Neural cell (in vitro differentiated cells): ENCODE data around the gene NLRP4. TPM values are rescaled to one million over a fixed set of nuclear protein-coding genes. Genes with fewer than 3 reads are reported as not detected.

Source experiments
- H2AFZ ChIP-seq: fragments of 200-600, 300-800 bp; sonication (generic), shearing (Covaris generic); 2 replicates; pipeline ENCODE4 v1.6.0; 2014; ENCODE audit warnings: low read depth, mild to moderate bottlenecking, antibody characterized with exemption, low read length, moderate library complexity
- H3F3A ChIP-seq: fragments of 200-600 bp; shearing (Covaris generic); 2 replicates; pipeline ENCODE4 v1.6.1; 2016; ENCODE audit warnings: mild to moderate bottlenecking, moderate library complexity, mixed read lengths, antibody characterized with exemption, low read length; ENCODE audit not compliant: insufficient read depth, poor library complexity, severe bottlenecking
- H3K27ac ChIP-seq: fragments of 200-600, 300-800 bp; sonication (generic), shearing (Covaris generic); 2 replicates; pipeline ENCODE4 v1.5.1; 2014; ENCODE audit warnings: mild to moderate bottlenecking, low read length, moderate library complexity
- H3K27me3 ChIP-seq: fragments of 300-800, 200-600 bp; sonication (generic), shearing (Covaris generic); 2 replicates; pipeline ENCODE4 v1.6.0; 2014; ENCODE audit warnings: mild to moderate bottlenecking, low read depth, low read length, moderate library complexity; ENCODE audit not compliant: insufficient read depth
- H3K36me3 ChIP-seq: fragments of 300-800, 200-600 bp; sonication (generic), shearing (Covaris generic); 2 replicates; pipeline ENCODE4 v1.5.1; 2014; ENCODE audit warnings: mild to moderate bottlenecking, antibody characterized with exemption, low read length, moderate library complexity; ENCODE audit not compliant: insufficient read depth
- H3K4me2 ChIP-seq: fragments of 300-800, 200-600 bp; sonication (generic), shearing (Covaris generic); 2 replicates; pipeline ENCODE4 v1.6.0; 2014; ENCODE audit warnings: mild to moderate bottlenecking, low read length
- H3K4me3 ChIP-seq: fragments of 300-800, 200-600 bp; sonication (generic), shearing (Covaris generic); 2 replicates; pipeline ENCODE4 v1.5.1; 2014; ENCODE audit warnings: mild to moderate bottlenecking, low read length, moderate library complexity
- H3K79me2 ChIP-seq: fragments of 200-600 bp; shearing (Covaris generic); replicated peaks from 2 replicates; pipeline ENCODE4 v1.6.0; 2014; ENCODE audit warnings: mild to moderate bottlenecking, low read length, moderate library complexity; ENCODE audit not compliant: insufficient read depth
- H3K9ac ChIP-seq: fragments of 300-800, 200-600 bp; sonication (generic), shearing (Covaris generic); 2 replicates; pipeline ENCODE4 v1.6.1; 2016; ENCODE audit warnings: mild to moderate bottlenecking, low read length, mixed read lengths
- H3K9me2 ChIP-seq: fragments of 200-600 bp; shearing (Covaris generic); 2 replicates; pipeline ENCODE4 v1.6.1; 2016; ENCODE audit warnings: mild to moderate bottlenecking, low read length, mixed read lengths; ENCODE audit not compliant: insufficient read depth
- H3K9me3 ChIP-seq: fragments of 200-600, 300-800 bp; sonication (generic), shearing (Covaris generic); 2 replicates; pipeline ENCODE4 v1.6.1; 2016; ENCODE audit warnings: mild to moderate bottlenecking, mixed run types, low read length, moderate library complexity, mixed read lengths
- H4K20me1 ChIP-seq: fragments of 200-600 bp; shearing (Covaris generic); 2 replicates; pipeline ENCODE4 v1.6.1; 2016; ENCODE audit warnings: mild to moderate bottlenecking, mixed run types; ENCODE audit not compliant: insufficient read depth
- CTCF ChIP-seq: fragments of 450-650 bp; IDR thresholded peaks from 2 replicates; pipeline ENCODE4 v1.5.1; 2014; ENCODE audit warnings: antibody characterized with exemption, mild to moderate bottlenecking, moderate library complexity; ENCODE audit not compliant: poor library complexity, severe bottlenecking
- EP300 ChIP-seq: fragments of 450-650 bp; conservative IDR thresholded peaks from 2 replicates; pipeline ENCODE4 v1.6.1; 2014; ENCODE audit warnings: antibody characterized with exemption, mild to moderate bottlenecking, moderate library complexity; ENCODE audit not compliant: poor library complexity, severe bottlenecking
- EZH2 ChIP-seq: fragments of 200-600, 300-800 bp; shearing (Covaris generic), sonication (generic); IDR thresholded peaks from 2 replicates; pipeline ENCODE4 v1.6.1; 2014; ENCODE audit warnings: antibody characterized with exemption, low read length, borderline replicate concordance, mild to moderate bottlenecking; ENCODE audit not compliant: insufficient read depth, poor library complexity, severe bottlenecking
- MXI1 ChIP-seq: fragments of 450-650 bp; conservative IDR thresholded peaks from 2 replicates; pipeline ENCODE4 v1.6.1; 2014; ENCODE audit warnings: antibody characterized with exemption, mild to moderate bottlenecking; ENCODE audit not compliant: poor library complexity, severe bottlenecking
- POLR2AphosphoS5 ChIP-seq: IDR thresholded peaks from 2 replicates; pipeline ENCODE4 v1.6.1; 2012
- RAD21 ChIP-seq: fragments of 450-650 bp; conservative IDR thresholded peaks from 2 replicates; pipeline ENCODE4 v1.6.1; 2014; ENCODE audit warnings: antibody characterized with exemption, mild to moderate bottlenecking, moderate library complexity
- REST ChIP-seq: IDR thresholded peaks from 2 replicates; pipeline ENCODE4 v1.6.1; 2012; ENCODE audit warnings: borderline replicate concordance
- SMC3 ChIP-seq: fragments of 450-650 bp; conservative IDR thresholded peaks from 2 replicates; pipeline ENCODE4 v1.6.1; 2014; ENCODE audit warnings: antibody characterized with exemption, mild to moderate bottlenecking, moderate library complexity; ENCODE audit not compliant: poor library complexity
- TAF1 ChIP-seq: IDR thresholded peaks from 2 replicates; pipeline ENCODE4 v1.6.1; 2012; ENCODE audit warnings: low read depth
- polyA plus RNA-seq: library from polyadenylated mRNA; depleted of rRNA; stranded (reverse); fragments of >200 nt; gene quantifications from 2 replicates; pipeline ENCODE4 v1.2.3, GENCODE V29; 2014

NLRP4 gene
- polyA plus RNA-seq, 1 donor from 2014 or later, result not detected

- no peak for TF ChIP-seq REST
- no peak for TF ChIP-seq RAD21
Observed at GRCh38 chr19:55811340-55811739, 25.0 kb upstream of the NLRP4 start (continued).

GRCh38 chr19:55812449-55812848 lies 23.9 kb upstream of the NLRP4 start:
- H3K27me3 ChIP-seq, result no peaks in the 10 kb centered on the region
- peaks cover 9% of the 10 kb centered on the region for H3K9me3 ChIP-seq
- no peaks in the 10 kb centered on the region for H3F3A ChIP-seq
- no peaks in the 10 kb centered on the region for H4K20me1 ChIP-seq
- H3K9me2 ChIP-seq, result no peaks in the 10 kb centered on the region
- TF ChIP-seq MXI1 (no peak), REST (no peak), RAD21 (no peak), CTCF (no peak), TAF1 (no peak), EZH2 (no peak), SMC3 (no peak), POLR2AphosphoS5 (no peak), EP300 (no peak)
- H3K27ac ChIP-seq, result no peak overlapping the region
- no peak overlapping the region for H3K4me3 ChIP-seq
- no peaks in the 10 kb centered on the region for H3K36me3 ChIP-seq
- no peak overlapping the region for H2AFZ ChIP-seq
- H3K4me2 ChIP-seq, result no peak overlapping the region
- H3K9ac ChIP-seq, result no peak overlapping the region
- H3K79me2 ChIP-seq, result no peaks in the 10 kb centered on the region
